B cell (primary cell): ENCODE results near the gene BHLHE40.

Experiments used
- EZH2 ChIP-seq: IDR thresholded peaks from 2 replicates; pipeline ENCODE4 v1.6.1; 2012; ENCODE audit warnings: borderline replicate concordance, low read depth, mild to moderate bottlenecking, moderate library complexity, low read length; ENCODE audit not compliant: insufficient read depth, poor library complexity, severe bottlenecking
- TF ChIP-seq, protein P1 (sequence below): fragments of 200-600 bp; IDR thresholded peaks from one replicate; pipeline ENCODE4 v1.8.0; 2022; ENCODE audit warnings: antibody characterized with exemption, mild to moderate bottlenecking

- TF ChIP-seq EZH2: no peak
- TF ChIP-seq, protein P1, sequence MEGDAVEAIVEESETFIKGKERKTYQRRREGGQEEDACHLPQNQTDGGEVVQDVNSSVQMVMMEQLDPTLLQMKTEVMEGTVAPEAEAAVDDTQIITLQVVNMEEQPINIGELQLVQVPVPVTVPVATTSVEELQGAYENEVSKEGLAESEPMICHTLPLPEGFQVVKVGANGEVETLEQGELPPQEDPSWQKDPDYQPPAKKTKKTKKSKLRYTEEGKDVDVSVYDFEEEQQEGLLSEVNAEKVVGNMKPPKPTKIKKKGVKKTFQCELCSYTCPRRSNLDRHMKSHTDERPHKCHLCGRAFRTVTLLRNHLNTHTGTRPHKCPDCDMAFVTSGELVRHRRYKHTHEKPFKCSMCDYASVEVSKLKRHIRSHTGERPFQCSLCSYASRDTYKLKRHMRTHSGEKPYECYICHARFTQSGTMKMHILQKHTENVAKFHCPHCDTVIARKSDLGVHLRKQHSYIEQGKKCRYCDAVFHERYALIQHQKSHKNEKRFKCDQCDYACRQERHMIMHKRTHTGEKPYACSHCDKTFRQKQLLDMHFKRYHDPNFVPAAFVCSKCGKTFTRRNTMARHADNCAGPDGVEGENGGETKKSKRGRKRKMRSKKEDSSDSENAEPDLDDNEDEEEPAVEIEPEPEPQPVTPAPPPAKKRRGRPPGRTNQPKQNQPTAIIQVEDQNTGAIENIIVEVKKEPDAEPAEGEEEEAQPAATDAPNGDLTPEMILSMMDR: no peak
These were observed 37.2 kb downstream of the BHLHE40 start for GRCh38 chr3:5016211-5017161.
